ENCODE measurements around the gene COBLL1.

COBLL1 gene

DNA sequence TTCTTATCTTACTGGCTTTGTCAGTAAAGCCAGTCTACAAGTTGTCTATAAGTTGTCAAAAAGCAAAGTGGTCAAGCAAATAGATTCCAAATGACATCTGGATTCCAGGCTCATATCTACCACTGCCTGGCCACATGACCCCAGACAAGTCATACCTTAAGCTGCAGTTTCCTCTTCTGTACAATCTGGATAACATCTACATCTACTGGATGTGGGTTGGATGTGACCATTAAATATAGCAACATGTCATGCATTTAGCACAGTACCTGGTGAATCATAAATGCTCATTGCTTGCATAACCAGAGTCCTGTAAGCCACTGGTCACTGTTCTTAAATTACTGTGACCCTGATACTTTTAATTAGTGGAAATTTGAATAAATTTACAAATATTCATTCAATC lies 16.8 kb downstream of the COBLL1 start:
- TF ChIP-seq, protein P1, sequence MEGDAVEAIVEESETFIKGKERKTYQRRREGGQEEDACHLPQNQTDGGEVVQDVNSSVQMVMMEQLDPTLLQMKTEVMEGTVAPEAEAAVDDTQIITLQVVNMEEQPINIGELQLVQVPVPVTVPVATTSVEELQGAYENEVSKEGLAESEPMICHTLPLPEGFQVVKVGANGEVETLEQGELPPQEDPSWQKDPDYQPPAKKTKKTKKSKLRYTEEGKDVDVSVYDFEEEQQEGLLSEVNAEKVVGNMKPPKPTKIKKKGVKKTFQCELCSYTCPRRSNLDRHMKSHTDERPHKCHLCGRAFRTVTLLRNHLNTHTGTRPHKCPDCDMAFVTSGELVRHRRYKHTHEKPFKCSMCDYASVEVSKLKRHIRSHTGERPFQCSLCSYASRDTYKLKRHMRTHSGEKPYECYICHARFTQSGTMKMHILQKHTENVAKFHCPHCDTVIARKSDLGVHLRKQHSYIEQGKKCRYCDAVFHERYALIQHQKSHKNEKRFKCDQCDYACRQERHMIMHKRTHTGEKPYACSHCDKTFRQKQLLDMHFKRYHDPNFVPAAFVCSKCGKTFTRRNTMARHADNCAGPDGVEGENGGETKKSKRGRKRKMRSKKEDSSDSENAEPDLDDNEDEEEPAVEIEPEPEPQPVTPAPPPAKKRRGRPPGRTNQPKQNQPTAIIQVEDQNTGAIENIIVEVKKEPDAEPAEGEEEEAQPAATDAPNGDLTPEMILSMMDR (IDR thresholded peaks at IDR 0.05; ENCODE audit: low read depth, low read length) = no peak
- no peak for DNase-seq (ENCODE audit: low read depth, low spot score)
- in situ Hi-C loops (cut with HindIII; ENCODE audit: low sequenced_read_pairs) = no loop called here
- no peak overlapping the region for H3K4me3 ChIP-seq (ENCODE audit: low read depth, low read length)

DNA sequence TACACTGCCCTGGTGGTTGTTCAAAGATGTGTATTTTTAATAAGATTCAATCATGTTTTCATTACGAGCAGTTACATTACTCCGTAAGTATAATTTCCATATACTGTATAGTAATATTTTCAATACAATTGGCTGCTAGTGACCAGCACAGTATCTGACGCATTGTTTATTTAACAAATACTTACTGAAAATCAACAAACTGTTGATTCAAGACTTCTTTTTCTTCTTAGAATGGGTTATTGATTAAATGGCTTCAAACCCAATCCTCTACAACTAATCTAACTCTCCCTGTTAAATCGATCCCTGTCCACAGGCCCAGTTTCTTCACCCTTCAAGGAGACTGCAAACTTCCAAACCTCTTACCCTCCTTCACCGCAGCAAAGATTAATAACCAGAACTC lies 18.5 kb downstream of the COBLL1 start:
- DNase-seq (ENCODE audit: low read depth, low spot score) = no peak
- TF ChIP-seq, protein P1 (IDR thresholded peaks at IDR 0.05; ENCODE audit: low read depth, low read length) = no peak
- H3K4me3 ChIP-seq (ENCODE audit: low read depth, low read length) = no peak overlapping the region
- in situ Hi-C loops (cut with HindIII; ENCODE audit: low sequenced_read_pairs) = no loop called here

DNA sequence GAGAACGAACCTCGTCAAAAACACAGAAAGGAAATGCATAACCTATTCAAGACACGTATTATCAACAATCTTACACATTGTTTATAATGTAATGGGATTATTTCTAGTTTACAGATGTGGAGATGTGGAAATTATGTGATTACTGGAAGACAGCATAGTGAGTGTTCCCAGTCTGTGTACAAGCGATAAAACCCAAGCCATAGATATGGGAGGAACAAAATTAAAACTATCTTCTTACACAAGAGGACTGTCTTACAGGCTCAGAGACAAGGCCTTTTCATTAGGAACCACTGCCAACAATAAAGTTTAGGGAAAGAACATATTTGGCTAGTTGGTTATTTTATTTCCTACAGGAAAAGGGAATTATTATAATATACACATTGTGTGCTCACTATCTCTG lies 20.3 kb downstream of the COBLL1 start:
- TF ChIP-seq, protein P1 (IDR thresholded peaks at IDR 0.05; ENCODE audit: low read depth, low read length) = no peak
- no peak overlapping the region for H3K4me3 ChIP-seq (ENCODE audit: low read depth, low read length)
- no peak for DNase-seq (ENCODE audit: low read depth, low spot score)
- in situ Hi-C loops (cut with HindIII; ENCODE audit: low sequenced_read_pairs) = no loop called here

DNA sequence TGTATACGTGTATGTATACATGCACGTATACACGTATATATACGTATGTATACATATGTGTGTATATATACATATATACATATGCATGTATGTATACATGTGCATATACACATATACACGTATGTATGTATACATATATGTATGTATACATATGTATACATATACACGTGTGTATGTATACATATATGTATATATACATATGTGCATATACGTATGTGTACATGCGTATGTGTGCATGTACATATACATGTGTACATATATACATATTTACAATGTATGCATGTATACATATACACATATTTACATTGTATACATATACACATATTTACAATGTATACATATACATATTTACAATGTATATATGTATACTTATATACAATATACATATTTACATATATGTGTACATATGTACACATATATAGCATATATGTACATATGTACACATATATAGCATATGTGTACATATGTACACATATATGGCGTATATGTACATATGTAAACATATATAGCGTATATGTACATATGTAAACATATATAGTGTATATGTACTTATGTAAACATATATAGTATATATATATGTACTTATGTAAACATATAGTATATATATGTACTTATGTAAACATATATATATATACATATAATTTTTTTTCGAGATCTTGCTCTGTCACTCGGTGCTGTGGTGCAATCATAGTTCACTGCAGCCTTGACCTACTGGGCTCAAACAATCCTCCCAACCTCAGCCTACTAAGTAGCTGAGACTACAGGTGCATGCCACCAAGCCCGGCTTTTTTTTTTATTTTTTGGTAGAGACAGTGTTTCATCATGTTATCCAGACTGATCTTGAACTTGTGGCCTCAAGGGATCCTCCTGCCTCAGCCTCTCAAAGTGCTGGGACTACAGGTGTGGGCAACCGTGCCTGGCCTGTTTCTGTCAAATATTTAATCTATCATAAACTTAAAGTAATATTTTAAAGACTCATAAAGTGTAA lies 23.2 kb downstream of the COBLL1 start:
- in situ Hi-C loops (cut with HindIII; ENCODE audit: low sequenced_read_pairs) = no loop called here
- H3K4me3 ChIP-seq (ENCODE audit: low read depth, low read length) = no peak overlapping the region
- TF ChIP-seq, protein P1 (IDR thresholded peaks at IDR 0.05; ENCODE audit: low read depth, low read length) = no peak
- no peak for DNase-seq (ENCODE audit: low read depth, low spot score)

DNA sequence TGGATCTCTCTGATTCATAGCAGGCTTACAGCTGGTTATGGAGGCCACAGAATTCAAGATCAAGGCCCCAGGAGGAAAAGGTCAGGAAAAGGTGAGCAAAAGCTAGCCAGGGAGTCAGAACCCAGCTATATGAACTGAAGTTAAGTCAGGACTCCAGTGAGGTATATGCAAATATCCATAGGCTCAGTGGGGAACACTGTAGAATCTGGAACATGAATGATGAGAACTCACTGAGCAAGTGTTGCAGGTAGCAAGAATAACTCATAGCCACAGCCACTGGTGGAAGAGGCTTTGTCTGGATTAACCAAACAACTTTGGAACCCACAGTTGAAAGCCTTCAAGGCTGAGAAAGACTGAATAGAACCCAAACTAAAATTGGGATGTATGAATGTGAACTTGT lies 24.7 kb downstream of the COBLL1 start:
- in situ Hi-C loops (cut with HindIII; ENCODE audit: low sequenced_read_pairs) = no loop called here
- H3K4me3 ChIP-seq (ENCODE audit: low read depth, low read length) = no peak overlapping the region
- no peak for DNase-seq (ENCODE audit: low read depth, low spot score)
- TF ChIP-seq, protein P1 (IDR thresholded peaks at IDR 0.05; ENCODE audit: low read depth, low read length) = no peak

DNA sequence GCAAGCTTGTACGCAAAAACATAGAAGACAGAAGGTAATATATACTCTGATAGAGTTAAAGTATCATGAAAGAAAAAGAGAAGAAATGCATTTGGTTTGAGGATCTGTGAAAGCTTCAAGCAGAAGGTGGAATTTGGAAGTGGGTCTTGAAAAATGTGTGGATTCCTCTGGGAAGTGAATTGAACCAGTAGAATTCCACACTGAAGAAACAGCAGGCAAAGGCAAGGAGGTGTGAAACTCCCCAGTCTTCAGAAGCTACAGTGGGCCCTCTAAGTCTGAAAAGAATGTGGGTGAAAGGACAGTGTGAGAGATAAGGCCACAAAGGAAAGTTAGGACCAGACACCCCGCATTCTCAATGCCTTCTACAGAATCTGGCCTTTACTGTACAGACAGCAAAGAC lies 25.6 kb downstream of the COBLL1 start:
- TF ChIP-seq, protein P1 (IDR thresholded peaks at IDR 0.05; ENCODE audit: low read depth, low read length) = no peak
- in situ Hi-C loops (cut with HindIII; ENCODE audit: low sequenced_read_pairs) = no loop called here
- no peak overlapping the region for H3K4me3 ChIP-seq (ENCODE audit: low read depth, low read length)
- DNase-seq (ENCODE audit: low read depth, low spot score) = no peak
